ENCODE data around the gene SPTB.
A peak's percentile ranks its signal among the peaks of the same experiment; 100 is the strongest.

SPTB gene

DNA sequence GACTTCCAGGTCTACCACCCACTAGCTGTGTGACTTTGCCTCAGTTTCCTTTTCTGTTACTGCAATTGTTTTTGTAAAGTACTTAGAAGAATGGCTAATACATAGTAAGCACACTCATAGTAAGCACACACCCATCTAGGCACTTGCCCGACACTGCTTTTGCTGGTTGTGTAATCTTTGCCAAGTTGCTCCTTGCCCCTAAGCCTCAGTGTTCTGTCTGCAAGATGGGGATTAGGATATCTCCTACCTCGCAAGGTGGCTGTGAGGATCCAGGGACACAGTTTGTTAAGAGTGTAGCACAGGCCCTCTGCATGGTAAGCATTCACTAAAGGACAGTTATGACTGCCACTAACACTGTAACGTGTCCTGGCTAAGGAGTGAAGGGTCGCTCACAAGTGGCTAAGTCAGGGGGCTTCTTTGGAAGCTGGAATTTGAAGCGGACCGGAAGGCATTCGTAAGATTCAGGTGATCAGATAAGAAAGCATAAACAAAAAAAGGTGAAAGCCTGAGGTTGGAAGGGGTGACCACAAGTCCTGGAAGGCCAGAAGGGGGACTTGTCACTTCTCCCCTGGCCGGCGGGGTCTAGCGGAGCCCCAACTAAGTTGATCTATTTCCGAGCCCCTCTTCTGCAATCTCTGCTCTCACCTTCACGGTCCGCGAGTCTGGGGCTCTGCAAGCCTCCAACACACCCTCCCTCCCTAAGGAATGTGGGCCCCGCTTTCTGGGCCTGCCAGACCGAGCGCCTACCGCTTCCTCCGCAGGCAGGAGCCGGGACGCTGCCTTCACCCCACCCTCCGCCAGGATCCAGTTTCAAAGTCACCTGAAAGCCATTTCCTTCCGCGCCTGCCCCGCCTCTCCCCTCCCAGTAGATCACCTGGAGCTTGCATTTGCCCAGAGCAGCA lies 177.0 kb downstream of the SPTB start:
- Histone ChIP-seq H3K9ac (ENCODE audit: low read length) (peak overlapping the region; percentile 9), H3K4me1 (ENCODE audit: control insufficient read depth, insufficient read depth, low read length) (peaks cover 51% of the 10 kb centered on the region), H3K9me3 (ENCODE audit: control insufficient read depth, low read length) (no peaks in the 10 kb centered on the region), H3K27me3 (ENCODE audit: control insufficient read depth, insufficient read depth, low read length) (peaks cover 13% of the 10 kb centered on the region), H3K36me3 (ENCODE audit: control insufficient read depth, insufficient read depth, low read length) (no peaks in the 10 kb centered on the region), H3K4me3 (ENCODE audit: low read length) (peak overlapping the region; percentile 20)

DNA sequence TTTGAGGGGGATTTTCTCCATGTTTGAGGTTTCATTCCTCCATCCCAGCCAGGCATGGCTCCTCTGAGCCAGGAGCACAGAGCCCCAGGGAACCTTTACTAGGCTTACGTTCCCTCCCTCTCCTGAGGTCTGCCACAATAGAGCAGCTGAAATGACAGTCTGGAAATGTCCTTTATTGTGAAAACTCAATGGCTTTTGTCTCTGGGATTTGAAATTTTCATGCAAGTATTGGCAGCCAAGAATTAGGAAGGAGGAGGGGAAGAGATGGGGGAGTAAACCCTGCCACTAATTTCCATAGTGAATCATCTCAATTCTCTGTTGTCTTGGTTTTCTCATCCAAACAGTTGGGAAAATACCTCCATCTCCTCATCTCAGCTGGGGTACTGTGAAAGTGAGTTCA lies 178.0 kb downstream of the SPTB start:
- no peak overlapping the region for H3K4me3 ChIP-seq (ENCODE audit: low read length)
- H3K9ac ChIP-seq (ENCODE audit: low read length) = no peak overlapping the region
- H3K36me3 ChIP-seq (ENCODE audit: control insufficient read depth, insufficient read depth, low read length) = no peaks in the 10 kb centered on the region
- H3K4me1 ChIP-seq (ENCODE audit: control insufficient read depth, insufficient read depth, low read length) = peaks cover 40% of the 10 kb centered on the region
- H3K27me3 ChIP-seq (ENCODE audit: control insufficient read depth, insufficient read depth, low read length) = peaks cover 19% of the 10 kb centered on the region
- H3K9me3 ChIP-seq (ENCODE audit: control insufficient read depth, low read length) = no peaks in the 10 kb centered on the region

DNA sequence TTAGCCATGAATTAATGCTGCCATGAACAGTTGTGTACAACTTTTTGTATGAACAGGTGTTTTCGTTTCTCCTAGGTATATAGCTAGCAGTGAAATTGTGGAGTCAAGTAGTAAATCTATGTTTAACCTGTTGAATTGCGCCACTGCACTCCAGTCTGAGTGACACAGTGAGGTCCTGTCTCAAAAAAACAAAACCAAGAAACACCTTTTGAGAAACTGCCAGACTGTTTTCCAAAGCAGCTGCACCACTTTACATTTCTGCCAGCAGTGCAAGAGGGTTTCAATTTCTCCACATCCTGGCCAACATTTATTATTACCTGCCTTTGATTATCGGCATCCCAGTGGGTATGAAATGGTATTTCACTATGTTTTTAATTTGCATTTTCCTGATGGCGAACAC lies 178.8 kb downstream of the SPTB start:
- no peaks in the 10 kb centered on the region for H3K9me3 ChIP-seq (ENCODE audit: control insufficient read depth, low read length)
- peaks cover 33% of the 10 kb centered on the region for H3K4me1 ChIP-seq (ENCODE audit: control insufficient read depth, insufficient read depth, low read length)
- H3K27me3 ChIP-seq (ENCODE audit: control insufficient read depth, insufficient read depth, low read length) = peaks cover 19% of the 10 kb centered on the region
- H3K36me3 ChIP-seq (ENCODE audit: control insufficient read depth, insufficient read depth, low read length) = no peaks in the 10 kb centered on the region
- no peak overlapping the region for H3K9ac ChIP-seq (ENCODE audit: low read length)
- H3K4me3 ChIP-seq (ENCODE audit: low read length) = no peak overlapping the region

DNA sequence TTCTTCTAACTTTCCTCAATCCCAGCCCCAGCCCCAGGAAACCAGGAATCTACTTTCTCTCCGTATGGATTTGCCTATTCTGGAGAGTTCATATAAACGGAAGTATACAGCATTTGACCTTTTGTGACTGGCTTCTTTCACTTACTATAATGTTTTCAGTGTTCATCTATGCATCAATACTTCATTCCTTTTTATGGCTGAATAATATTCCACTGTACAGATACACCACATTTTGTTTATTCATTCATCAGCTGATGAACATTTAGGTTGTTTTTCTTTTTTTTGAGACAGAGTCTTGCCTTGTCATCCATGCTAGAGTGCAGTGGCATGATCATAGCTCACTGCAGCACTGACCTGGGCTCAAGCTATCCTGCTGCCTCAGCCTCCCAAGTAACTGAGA lies 179.4 kb downstream of the SPTB start:
- Histone ChIP-seq H3K36me3 (ENCODE audit: control insufficient read depth, insufficient read depth, low read length) (no peaks in the 10 kb centered on the region), H3K4me1 (ENCODE audit: control insufficient read depth, insufficient read depth, low read length) (peaks cover 27% of the 10 kb centered on the region), H3K4me3 (ENCODE audit: low read length) (no peak overlapping the region), H3K9me3 (ENCODE audit: control insufficient read depth, low read length) (no peaks in the 10 kb centered on the region), H3K9ac (ENCODE audit: low read length) (no peak overlapping the region), H3K27me3 (ENCODE audit: control insufficient read depth, insufficient read depth, low read length) (peaks cover 19% of the 10 kb centered on the region)

GRCh38 chr14:64698903-64699302 lies 180.8 kb downstream of the SPTB start:
- Histone ChIP-seq H3K27me3 (ENCODE audit: control insufficient read depth, insufficient read depth, low read length) (peaks cover 19% of the 10 kb centered on the region), H3K4me3 (ENCODE audit: low read length) (no peak overlapping the region), H3K9ac (ENCODE audit: low read length) (no peak overlapping the region)

GRCh38 chr14:64696355-64696857 lies 183.3 kb downstream of the SPTB start:
- H3K4me1 ChIP-seq (ENCODE audit: control insufficient read depth, insufficient read depth, low read length) = peaks cover 23% of the 10 kb centered on the region
- H3K36me3 ChIP-seq (ENCODE audit: control insufficient read depth, insufficient read depth, low read length) = no peaks in the 10 kb centered on the region
- H3K4me3 ChIP-seq (ENCODE audit: low read length) = no peak overlapping the region
- no peak overlapping the region for H3K9ac ChIP-seq (ENCODE audit: low read length)
- no peaks in the 10 kb centered on the region for H3K9me3 ChIP-seq (ENCODE audit: control insufficient read depth, low read length)
- H3K27me3 ChIP-seq (ENCODE audit: control insufficient read depth, insufficient read depth, low read length) = peaks cover 13% of the 10 kb centered on the region

More at GRCh38 chr14:64698903-64699302, 180.8 kb downstream of the SPTB start:
- H3K36me3 ChIP-seq (ENCODE audit: control insufficient read depth, insufficient read depth, low read length) = no peaks in the 10 kb centered on the region
- peaks cover 24% of the 10 kb centered on the region for H3K4me1 ChIP-seq (ENCODE audit: control insufficient read depth, insufficient read depth, low read length)
- H3K9me3 ChIP-seq (ENCODE audit: control insufficient read depth, low read length) = no peaks in the 10 kb centered on the region
